Endodermal cell (in vitro differentiated cells): ENCODE measurements around the gene ZGLP1. TPM values are rescaled to one million over a fixed set of nuclear protein-coding genes. Genes with fewer than 3 reads are reported as not detected.

Source experiments
- DNase-seq: peaks from one replicate; pipeline ENCODE4 v3.0.0-alpha.2; 2017
- H3K27ac ChIP-seq: 2 replicates; pipeline ENCODE4 v1.5.1; 2013; ENCODE audit warnings: mild to moderate bottlenecking, low read depth, low read length, moderate library complexity
- H3K27me3 ChIP-seq: 2 replicates; pipeline ENCODE4 v1.6.1; 2013; ENCODE audit warnings: mild to moderate bottlenecking, low read length, moderate library complexity; ENCODE audit not compliant: insufficient read depth, control insufficient read depth, poor library complexity, severe bottlenecking
- H3K36me3 ChIP-seq: 2 replicates; pipeline ENCODE4 v1.7.0; 2013; ENCODE audit warnings: mild to moderate bottlenecking, low read length, moderate library complexity; ENCODE audit not compliant: control insufficient read depth, insufficient read depth
- H3K4me1 ChIP-seq: one replicate; pipeline ENCODE4 v1.7.0; 2013; ENCODE audit warnings: low read length; ENCODE audit not compliant: control insufficient read depth, insufficient read depth
- H3K4me3 ChIP-seq: 2 replicates; pipeline ENCODE4 v1.5.1; 2013; ENCODE audit warnings: mild to moderate bottlenecking, low read length, moderate library complexity
- H3K9ac ChIP-seq: 2 replicates; pipeline ENCODE4 v1.6.1; 2013; ENCODE audit warnings: mild to moderate bottlenecking, low read length, moderate library complexity; ENCODE audit not compliant: poor library complexity, severe bottlenecking; ENCODE audit errors: extremely low read depth
- H3K9me3 ChIP-seq: 2 replicates; pipeline ENCODE4 v1.6.1; 2013; ENCODE audit warnings: mild to moderate bottlenecking, low read length, moderate library complexity; ENCODE audit not compliant: control insufficient read depth
- H3K27ac Mint-ChIP-seq: 2 replicates; pipeline ENCODE4 v1.8.0; 2020; ENCODE audit warnings: mixed read lengths
- H3K27me3 Mint-ChIP-seq: 2 replicates; pipeline ENCODE4 v1.8.0; 2021; ENCODE audit warnings: mild to moderate bottlenecking, mixed read lengths; ENCODE audit not compliant: insufficient read depth
- H3K36me3 Mint-ChIP-seq: 2 replicates; pipeline ENCODE4 v1.8.0; 2020; ENCODE audit warnings: low read depth, mixed read lengths
- H3K4me1 Mint-ChIP-seq: 2 replicates; pipeline ENCODE4 v1.8.0; 2020; ENCODE audit warnings: mixed read lengths
- H3K4me3 Mint-ChIP-seq: 2 replicates; pipeline ENCODE4 v1.8.0; 2020; ENCODE audit warnings: mild to moderate bottlenecking, moderate library complexity, mixed read lengths
- H3K9me3 Mint-ChIP-seq: 2 replicates; pipeline ENCODE4 v1.8.0; 2020; ENCODE audit warnings: mild to moderate bottlenecking, mixed read lengths
- CTCF ChIP-seq: fragments of 200-600 bp; sonication (generic); conservative IDR thresholded peaks from 2 replicates; pipeline ENCODE4 v1.5.0; 2021; ENCODE audit warnings: antibody characterized with exemption, mild to moderate bottlenecking
- WGBS, 2 experiments: methylation state at CpG; one replicate each; pipeline versions ENCODE4 v1.1.5 to v1.1.7; 2013; ENCODE audit warnings: missing lambda C conversion rate in 2 of 2, mixed read lengths in 1 of 2; ENCODE audit not compliant: insufficient coverage in 1 of 2, insufficient read length in 1 of 2; 5-methylcytosine and 5-hydroxymethylcytosine counted together
- total RNA-seq, 2 donors: library from RNA; stranded (reverse); fragmentation: NEBNext Ultra II Directional in 1 of 2; extraction: Animal tissue kit (Norgen Biotek cat#: 25700) in 1 of 2; gene quantifications; 2 replicates in 1 of 2; 3 replicates in 1 of 2; pipeline ENCODE4 v1.2.1, GENCODE V29; 2021

Gene ZGLP1
- total RNA-seq, 2 donors from 2014 or later: 4.5 to 7.8 TPM

- Histone ChIP-seq H3K36me3 (peaks cover 50% of the 10 kb centered on the region), H3K27me3 (no peaks in the 10 kb centered on the region), H3K9ac (no peak overlapping the region), H3K4me1 (no peaks in the 10 kb centered on the region), H3K4me3 (no peak overlapping the region), H3K9me3 (no peaks in the 10 kb centered on the region), H3K27ac (no peak overlapping the region)
- no peak overlapping the region for H3K4me3 Mint-ChIP-seq
- WGBS, 2 experiments: 92 to 98% methylated on average over 10 to 15 of the region's 15 CpGs
- no peak for DNase-seq
- H3K27ac Mint-ChIP-seq: no peak overlapping the region
- peaks cover 14% of the 10 kb centered on the region for H3K4me1 Mint-ChIP-seq
- no peaks in the 10 kb centered on the region for H3K9me3 Mint-ChIP-seq
- H3K27me3 Mint-ChIP-seq: no peaks in the 10 kb centered on the region
- TF ChIP-seq CTCF: no peak
- H3K36me3 Mint-ChIP-seq: peaks cover 30% of the 10 kb centered on the region
These were observed 8.3 kb upstream of the ZGLP1 start for GRCh38 chr19:10317857-10318462.

- H3K4me3 Mint-ChIP-seq: no peak overlapping the region
These were observed 7.6 kb upstream of the ZGLP1 start for GRCh38 chr19:10317045-10317856.

More at GRCh38 chr19:10317045-10317856, 7.6 kb upstream of the ZGLP1 start:
- no peak overlapping the region for H3K27ac ChIP-seq
- no peak overlapping the region for H3K9ac ChIP-seq
- 91 to 94% methylated on average over 8 to 28 of the region's 29 CpGs for WGBS, 2 experiments
- H3K4me3 ChIP-seq: no peak overlapping the region
- no peaks in the 10 kb centered on the region for H3K9me3 Mint-ChIP-seq
- peaks cover 32% of the 10 kb centered on the region for H3K36me3 Mint-ChIP-seq
- no peaks in the 10 kb centered on the region for H3K27me3 ChIP-seq
- H3K4me1 ChIP-seq: no peaks in the 10 kb centered on the region
- peaks cover 14% of the 10 kb centered on the region for H3K4me1 Mint-ChIP-seq
- no peaks in the 10 kb centered on the region for H3K27me3 Mint-ChIP-seq
- no peak for TF ChIP-seq CTCF
- no peaks in the 10 kb centered on the region for H3K9me3 ChIP-seq
- DNase-seq: no peak
- no peak overlapping the region for H3K27ac Mint-ChIP-seq
- peaks cover 50% of the 10 kb centered on the region for H3K36me3 ChIP-seq
